H7 (cell line): ENCODE measurements around the gene SLC47A2. TPM values are rescaled to one million over a fixed set of nuclear protein-coding genes. Genes with fewer than 3 reads are reported as not detected.
A peak's percentile ranks its signal among the peaks of the same experiment; 100 is the strongest.

Experiments used
- DNase-seq: peaks from one replicate; pipeline ENCODE4 v3.0.0; 2012
- H3K27me3 ChIP-seq: 2 replicates; pipeline ENCODE4 v1.6.0; 2011; ENCODE audit warnings: mild to moderate bottlenecking, low read length; ENCODE audit not compliant: control insufficient read depth, insufficient read depth
- H3K36me3 ChIP-seq: replicated peaks from 2 replicates; pipeline ENCODE4 v1.5.1; 2011; ENCODE audit warnings: low read length; ENCODE audit not compliant: control insufficient read depth, insufficient read depth
- H3K4me3 ChIP-seq: 2 replicates; pipeline ENCODE4 v1.5.1; 2011; ENCODE audit warnings: low read depth, mild to moderate bottlenecking, control low read depth, low read length, moderate library complexity; ENCODE audit not compliant: insufficient read depth
- total RNA-seq: library from RNA; depleted of rRNA; stranded (reverse); fragments of >200 nt; shearing (Covaris generic); gene quantifications from 2 replicates; pipeline ENCODE4 v1.2.3, GENCODE V29; 2014

The SLC47A2 gene
- total RNA-seq, 1 experiment from 2014 or later, result not detected

DNA sequence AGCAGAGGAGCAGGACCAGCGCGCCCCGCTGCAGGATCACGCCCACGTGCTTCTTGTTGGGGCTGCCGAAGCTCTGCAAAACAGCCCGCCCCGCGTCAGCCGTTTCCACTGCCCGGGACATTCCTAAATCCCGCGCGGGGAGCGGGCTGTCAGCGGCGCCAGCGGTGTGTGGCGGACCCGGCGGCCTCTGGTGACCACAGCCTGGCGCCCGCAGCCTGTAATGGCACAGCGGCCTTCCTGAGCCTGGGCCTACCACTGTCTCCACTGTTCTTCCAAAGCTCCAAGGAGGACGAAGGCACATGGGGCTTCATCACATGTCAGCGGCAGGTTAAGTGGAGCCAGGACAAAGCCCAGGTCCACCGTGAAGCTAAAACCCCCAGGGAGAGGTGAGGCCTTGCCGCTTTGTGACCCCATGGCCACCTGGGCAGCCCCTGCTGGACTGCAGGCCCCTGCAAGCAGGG lies 2.5 kb downstream of the SLC47A2 start:
- no peaks in the 10 kb centered on the region for H3K36me3 ChIP-seq
- peak; percentile 70 for DNase-seq
- H3K27me3 ChIP-seq, result no peaks in the 10 kb centered on the region
- no peak overlapping the region for H3K4me3 ChIP-seq

DNA sequence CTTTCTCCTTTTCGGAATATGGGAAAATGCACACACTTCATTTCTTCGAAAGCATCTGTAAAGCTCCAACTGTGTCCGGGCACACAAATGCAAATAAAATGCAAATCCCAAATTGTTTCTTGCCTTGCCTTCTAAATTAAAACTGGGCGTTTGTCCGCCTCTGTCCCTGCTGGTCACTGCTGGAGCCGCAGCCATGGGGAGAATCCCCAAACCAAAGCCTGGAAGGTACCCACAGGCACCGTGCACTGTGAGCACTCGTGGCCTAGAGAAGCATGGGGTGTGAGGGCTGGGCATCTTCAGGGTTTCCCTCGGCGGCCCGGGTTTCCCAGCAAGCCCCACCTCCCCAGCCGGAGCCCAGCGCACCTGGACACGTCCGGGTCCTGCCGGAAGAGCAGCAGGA lies 2.9 kb downstream of the SLC47A2 start:
- DNase-seq, result peak; percentile 89

DNA sequence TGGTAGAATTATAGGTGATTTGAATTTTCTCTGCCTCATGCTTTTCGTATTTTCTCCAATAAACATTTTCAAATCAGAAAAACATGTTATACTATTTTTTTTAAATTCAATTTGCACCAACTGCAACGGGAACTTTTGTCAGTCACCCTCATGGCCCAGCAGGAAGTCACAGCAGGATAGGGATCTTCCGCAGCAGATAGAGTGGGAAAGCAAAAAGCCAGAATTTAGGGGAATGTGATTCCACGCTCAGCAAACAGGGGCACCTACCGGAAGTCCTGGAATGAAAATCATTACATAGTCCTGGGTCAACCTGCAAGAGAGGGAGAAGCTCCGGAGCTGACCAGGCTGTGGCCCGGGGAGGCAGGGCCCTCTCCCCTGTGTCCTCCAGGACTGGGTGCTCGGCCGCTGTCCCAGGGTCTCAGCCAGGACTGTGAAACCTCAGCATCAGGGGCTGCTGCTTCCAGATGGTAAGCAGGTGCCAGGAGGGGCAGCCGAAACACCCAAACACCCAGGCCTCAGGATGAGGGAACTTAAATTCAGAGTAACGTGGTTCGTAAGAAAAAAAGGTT lies 3.9 kb downstream of the SLC47A2 start:
- H3K27me3 ChIP-seq, result no peaks in the 10 kb centered on the region
- no peak overlapping the region for H3K4me3 ChIP-seq
- peak; percentile 65 for DNase-seq
- H3K36me3 ChIP-seq, result no peaks in the 10 kb centered on the region

More for the DNA sequence above, 2.9 kb downstream of the SLC47A2 start:
- no peaks in the 10 kb centered on the region for H3K27me3 ChIP-seq
- no peaks in the 10 kb centered on the region for H3K36me3 ChIP-seq
- H3K4me3 ChIP-seq, result no peak overlapping the region

DNA sequence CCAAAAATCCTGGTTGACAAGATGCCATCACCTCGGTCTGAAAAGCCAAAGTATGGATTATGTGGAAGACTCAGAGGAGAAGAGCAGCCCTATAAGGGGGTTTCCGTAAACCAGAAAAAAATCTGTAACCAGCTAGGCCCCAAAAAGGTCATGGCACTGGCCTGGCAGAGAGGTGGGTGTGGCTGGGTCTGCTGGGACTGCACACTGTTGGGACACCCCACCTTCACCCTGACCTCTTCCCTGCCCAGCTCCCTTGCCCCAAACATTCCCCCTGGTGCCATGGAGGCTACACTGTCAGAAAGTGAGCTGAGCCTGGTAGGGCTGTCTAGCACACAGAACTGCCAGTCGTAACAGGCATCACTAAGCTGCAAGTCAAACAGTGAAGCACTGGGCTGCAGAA lies 6.5 kb downstream of the SLC47A2 start:
- no peaks in the 10 kb centered on the region for H3K36me3 ChIP-seq
- no peaks in the 10 kb centered on the region for H3K27me3 ChIP-seq
- peak; percentile 20 for DNase-seq
- H3K4me3 ChIP-seq, result no peak overlapping the region

GRCh38 chr17:19708431-19709175 lies 7.8 kb downstream of the SLC47A2 start:
- Histone ChIP-seq H3K27me3 (no peaks in the 10 kb centered on the region), H3K36me3 (no peaks in the 10 kb centered on the region), H3K4me3 (no peak overlapping the region)
- DNase-seq, result peak; percentile 33

DNA sequence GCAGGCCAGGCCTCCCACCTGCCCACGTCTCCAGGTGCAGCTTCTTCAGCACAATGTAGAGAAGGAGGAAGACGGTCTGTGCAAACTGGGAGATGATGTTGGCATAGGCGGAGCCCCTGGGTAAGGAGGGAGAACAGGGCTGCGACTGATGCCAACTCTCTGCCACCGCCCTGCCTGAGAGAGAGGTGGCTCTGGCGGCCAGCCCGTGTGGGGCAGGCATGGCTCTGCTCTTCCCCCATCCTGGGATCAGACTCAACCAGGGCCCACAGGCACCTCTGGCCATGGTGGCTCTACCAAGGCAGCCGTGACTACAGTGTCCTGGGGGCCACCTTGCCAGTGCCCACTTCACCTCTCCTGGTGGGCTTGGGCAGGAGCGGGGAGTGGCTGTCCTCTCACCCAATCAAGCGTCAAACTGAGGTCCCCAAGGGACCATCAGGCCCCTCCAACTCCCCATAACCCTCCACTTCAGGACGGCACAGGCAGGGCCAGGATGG lies 8.6 kb downstream of the SLC47A2 start:
- no peaks in the 10 kb centered on the region for H3K36me3 ChIP-seq
- peak; percentile 26 for DNase-seq
- H3K4me3 ChIP-seq, result no peak overlapping the region
- H3K27me3 ChIP-seq, result no peaks in the 10 kb centered on the region

DNA sequence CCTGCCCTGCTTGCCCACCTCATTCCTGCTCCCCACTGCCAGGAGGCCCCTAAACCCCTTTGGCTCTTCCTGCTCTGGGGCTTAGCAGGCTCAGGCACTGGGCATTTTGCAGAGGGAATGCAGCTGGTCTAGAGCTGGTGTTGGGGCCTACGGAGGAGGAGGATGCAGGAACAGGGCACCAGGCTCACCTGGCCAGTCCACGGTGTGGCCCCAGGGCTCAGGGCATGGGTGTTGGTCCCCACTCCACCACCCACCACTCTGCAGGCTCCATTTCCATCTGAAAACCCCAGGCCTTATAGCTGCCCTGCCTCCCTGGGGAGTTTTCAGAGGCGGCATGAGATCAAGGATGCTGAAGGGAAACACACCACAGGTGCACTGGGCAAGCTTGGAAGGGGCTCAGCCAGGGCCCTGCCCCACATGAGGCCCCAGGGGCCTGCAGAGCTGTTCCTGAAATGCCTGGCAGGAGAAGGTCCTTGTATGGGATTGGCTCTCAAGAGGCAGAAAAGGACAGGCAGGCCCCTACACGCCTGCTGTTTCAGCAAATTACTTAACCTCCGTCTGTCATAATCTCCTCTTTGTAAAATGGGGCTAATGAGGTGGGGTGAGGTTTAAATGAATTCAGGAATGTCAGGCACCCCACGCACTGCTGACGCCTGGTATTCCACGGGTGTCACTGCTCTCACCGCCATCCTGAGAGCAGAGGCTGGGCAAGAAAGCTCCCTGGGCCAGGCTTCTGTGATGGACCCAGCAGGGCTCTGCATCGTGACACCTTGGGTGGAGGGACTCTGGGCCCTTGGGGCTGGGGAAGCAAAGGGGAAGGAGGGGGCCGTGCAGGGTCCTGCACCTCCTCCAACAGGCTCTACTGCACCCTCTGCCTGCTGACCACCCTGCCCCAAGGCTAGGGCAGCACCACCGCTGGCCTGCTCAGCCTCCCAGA lies 9.3 kb downstream of the SLC47A2 start:
- Histone ChIP-seq H3K36me3 (no peaks in the 10 kb centered on the region), H3K4me3 (no peak overlapping the region), H3K27me3 (no peaks in the 10 kb centered on the region)
- peak; percentile 65 for DNase-seq

GRCh38 chr17:19705771-19706770 lies 10.3 kb downstream of the SLC47A2 start:
- Histone ChIP-seq H3K27me3 (no peaks in the 10 kb centered on the region), H3K36me3 (no peaks in the 10 kb centered on the region), H3K4me3 (no peak overlapping the region)
- DNase-seq, result peak; percentile 75

DNA sequence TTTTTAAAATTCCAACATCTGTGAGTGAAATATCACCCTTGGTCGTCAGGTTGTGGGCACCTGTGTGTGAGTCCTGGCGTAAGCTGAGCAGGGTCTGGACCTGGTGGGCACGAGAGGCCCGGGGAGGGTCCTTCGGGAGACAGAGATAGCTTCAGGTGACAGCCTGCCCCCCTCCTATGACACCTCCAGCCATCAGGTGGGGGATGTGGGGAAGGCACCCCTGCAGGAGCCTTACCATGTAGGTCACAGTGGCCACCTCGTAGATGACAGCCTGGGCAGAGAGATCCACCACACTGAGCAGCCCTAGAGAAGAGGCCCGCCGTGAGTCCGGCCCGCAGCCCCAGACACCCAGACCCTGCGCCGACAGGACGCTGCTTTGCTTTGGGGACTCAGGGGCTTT lies 11.2 kb downstream of the SLC47A2 start:
- Histone ChIP-seq H3K36me3 (no peaks in the 10 kb centered on the region), H3K27me3 (no peaks in the 10 kb centered on the region), H3K4me3 (no peak overlapping the region)
- DNase-seq, result peak; percentile 47

- Histone ChIP-seq H3K27me3 (no peaks in the 10 kb centered on the region), H3K4me3 (no peak overlapping the region), H3K36me3 (no peaks in the 10 kb centered on the region)
- peak; percentile 78 for DNase-seq
Observed at GRCh38 chr17:19703828-19704613, 12.4 kb downstream of the SLC47A2 start.

DNA sequence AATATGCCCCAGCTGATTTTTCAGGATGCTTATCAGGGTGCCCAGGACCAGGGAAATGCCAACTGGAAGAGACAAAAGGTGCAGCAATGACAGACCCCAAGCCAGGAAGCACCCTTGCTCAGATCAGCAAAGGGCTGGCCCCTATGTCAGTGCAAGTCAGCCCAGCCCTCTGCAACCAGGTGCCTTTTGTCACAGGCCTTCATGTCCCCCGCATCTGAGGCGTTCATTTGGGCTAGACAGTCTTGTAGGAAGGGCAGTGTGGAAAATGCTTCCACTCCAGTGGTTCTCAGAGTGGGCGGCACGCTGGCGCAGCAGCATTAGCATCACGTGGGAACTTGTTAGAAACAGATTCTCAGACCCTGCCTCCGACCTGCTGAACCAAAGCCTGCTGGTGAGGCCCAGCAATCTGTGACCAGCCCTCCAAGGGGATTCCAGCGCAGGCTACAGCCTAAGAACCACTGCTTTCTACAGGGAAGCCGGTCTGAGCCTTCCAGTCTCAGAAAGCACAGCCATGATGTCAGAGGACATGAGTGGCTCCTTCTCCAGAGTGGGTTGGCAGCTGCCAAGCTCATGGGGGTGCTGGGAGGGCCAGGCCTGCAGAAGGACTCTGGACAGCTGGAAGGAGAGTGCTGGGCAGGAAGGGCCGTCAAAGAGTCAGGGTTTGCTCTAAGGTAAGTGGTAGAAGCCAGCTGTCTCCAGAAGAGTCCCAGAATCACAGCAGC lies 13.1 kb downstream of the SLC47A2 start:
- H3K27me3 ChIP-seq, result no peaks in the 10 kb centered on the region
- DNase-seq, result peak; percentile 39
- no peaks in the 10 kb centered on the region for H3K36me3 ChIP-seq
- H3K4me3 ChIP-seq, result no peak overlapping the region

DNA sequence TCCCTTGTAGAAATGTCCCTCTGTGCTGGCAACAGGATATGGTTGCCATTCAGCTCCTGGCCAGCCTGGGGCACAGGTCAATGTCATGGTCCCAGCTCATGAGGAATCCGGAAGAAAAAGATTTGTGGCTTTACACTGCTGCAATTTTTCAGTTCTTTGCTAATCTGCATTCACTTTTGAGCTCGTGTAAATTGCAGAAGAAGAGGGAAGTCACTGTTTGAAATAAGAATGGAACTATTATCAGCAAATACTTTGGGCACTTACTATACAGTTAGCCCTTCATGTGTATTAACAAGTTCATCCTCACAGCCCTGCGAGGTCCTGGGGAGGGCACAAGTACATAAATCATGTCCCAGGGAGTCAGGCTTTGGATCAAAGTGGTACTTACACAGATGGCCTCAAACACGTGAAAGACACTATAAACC lies 14.2 kb downstream of the SLC47A2 start:
- no peaks in the 10 kb centered on the region for H3K36me3 ChIP-seq
- no peak for DNase-seq
- no peaks in the 10 kb centered on the region for H3K27me3 ChIP-seq
- H3K4me3 ChIP-seq, result no peak overlapping the region
